SKM-1 (cell line): ENCODE measurements around the gene HLA-A.
"Not testable (repeated sequence)": the region's sequence is repeated elsewhere in the genome, so short reads cannot be mapped to it uniquely, and the experiment has no call there.

Source experiments
- DNase-seq: peaks from one replicate; lab custom pipeline; 2025; ENCODE audit not compliant: unreplicated experiment; lab: John Stamatoyannopoulos, UW

HLA-A gene

GRCh38 chr6:29959467-29959866 is 17.1 kb downstream of the HLA-A start:
- no peak for DNase-seq

GRCh38 chr6:29961966-29962365 is 19.6 kb downstream of the HLA-A start:
- no peak for DNase-seq

DNA sequence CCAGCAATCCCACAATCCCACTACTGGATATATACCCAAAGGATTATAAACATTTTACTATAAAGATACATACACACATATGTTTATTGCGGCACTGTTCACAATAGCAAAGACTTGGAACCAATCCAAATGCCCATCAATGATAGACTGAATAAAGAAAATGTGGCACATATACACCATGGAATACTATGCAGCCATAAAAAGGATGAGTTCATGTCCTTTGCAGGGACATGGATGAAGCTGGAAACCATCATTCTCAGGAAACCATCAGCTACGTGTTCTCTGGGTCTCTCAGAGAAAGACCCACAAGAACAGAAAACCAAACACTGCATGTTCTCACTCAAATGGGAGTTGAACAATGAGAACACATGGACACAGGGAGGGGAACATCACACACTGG is 21.4 kb downstream of the HLA-A start:
- DNase-seq: not testable (repeated sequence)

- no peak for DNase-seq
These were observed 22.2 kb downstream of the HLA-A start for GRCh38 chr6:29964518-29964886.

DNA sequence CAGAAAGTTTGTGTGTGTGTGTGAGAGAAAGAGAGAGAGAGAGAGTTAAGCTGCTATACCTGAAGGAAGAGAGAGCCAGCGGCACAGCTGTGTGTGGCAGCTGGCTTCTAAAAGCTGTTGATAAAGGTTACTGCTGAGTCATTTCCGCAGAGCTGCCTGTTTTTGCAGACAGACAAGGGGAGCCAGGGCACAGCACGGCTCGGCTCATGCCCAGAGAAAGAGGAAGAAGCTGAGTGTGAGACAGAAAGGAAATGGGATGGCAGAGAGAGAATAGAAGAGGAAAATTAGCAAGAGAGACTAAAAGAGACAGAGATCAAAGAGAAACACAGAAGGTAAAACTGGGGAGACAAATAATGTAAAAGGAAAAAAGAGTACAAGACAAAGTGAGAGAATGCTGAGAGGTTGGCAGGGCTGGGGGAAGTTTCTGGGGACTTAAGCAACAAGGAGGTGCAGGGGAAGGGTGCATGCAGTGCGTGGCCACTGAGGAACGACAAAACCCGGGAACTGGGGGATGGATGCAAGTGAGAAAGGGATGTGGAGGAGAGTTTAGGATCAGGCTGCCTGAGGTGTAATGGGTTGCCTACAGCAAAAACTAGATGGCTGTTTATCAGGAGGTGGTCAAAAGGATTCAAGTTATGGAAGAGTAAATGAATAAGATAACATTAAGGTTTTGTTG is 22.7 kb downstream of the HLA-A start:
- DNase-seq: peak; percentile 80

DNA sequence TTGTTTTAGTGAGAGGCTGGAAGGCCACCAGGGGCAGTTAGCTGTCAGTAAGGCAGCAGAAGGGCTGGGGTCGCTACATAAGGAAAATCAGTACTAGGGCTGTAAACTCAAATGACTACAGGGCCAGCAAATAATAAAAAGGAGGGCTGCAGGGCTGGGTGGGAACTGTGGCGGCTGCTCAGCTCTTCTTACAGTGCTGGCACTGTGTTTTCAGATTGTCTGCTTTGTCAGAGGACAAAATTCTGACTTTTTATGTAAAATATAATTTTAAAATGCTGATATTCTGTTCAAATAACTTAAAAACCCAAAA is 23.2 kb downstream of the HLA-A start:
- DNase-seq: no peak

- peak; percentile 42 for DNase-seq
These were observed 23.7 kb downstream of the HLA-A start for GRCh38 chr6:29965873-29966601.

DNA sequence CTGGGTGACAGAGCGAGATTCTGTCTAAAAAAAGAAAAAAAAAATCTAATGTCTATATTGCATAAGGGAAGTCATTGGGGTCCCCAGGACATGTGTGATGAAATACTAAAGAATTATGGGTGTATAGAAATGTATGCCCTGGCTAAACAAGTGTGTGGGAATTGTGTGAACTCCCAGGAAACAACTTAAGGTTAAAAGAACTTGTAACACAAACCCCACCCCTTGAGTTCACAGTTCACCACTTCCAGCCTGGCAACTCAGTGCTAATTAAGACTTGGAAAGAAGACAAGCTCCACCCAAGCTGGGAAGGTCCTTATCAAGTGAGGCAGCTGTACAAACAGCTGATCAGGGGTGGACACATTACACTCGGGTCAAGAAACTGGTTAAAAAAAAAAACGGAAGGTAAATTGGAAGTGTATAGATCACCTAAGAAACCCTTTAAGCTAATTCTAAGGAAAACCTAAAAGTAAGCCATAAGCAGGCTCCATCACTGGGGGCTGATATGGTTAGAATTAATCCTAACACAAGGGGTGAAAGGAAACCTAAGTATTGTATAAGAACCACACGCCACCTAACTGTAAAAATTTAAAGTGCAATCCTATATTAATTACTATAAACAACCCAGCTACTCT is 25.2 kb downstream of the HLA-A start:
- DNase-seq: no peak

- DNase-seq: no peak
These were observed 25.8 kb downstream of the HLA-A start for GRCh38 chr6:29968130-29968529.

- DNase-seq: no peak
These were observed 26.6 kb downstream of the HLA-A start for GRCh38 chr6:29968905-29969304.

- no peak for DNase-seq
These were observed 28.4 kb downstream of the HLA-A start for GRCh38 chr6:29970711-29971110.

- DNase-seq: no peak
These were observed 32.7 kb downstream of the HLA-A start for GRCh38 chr6:29974901-29975560.

DNA sequence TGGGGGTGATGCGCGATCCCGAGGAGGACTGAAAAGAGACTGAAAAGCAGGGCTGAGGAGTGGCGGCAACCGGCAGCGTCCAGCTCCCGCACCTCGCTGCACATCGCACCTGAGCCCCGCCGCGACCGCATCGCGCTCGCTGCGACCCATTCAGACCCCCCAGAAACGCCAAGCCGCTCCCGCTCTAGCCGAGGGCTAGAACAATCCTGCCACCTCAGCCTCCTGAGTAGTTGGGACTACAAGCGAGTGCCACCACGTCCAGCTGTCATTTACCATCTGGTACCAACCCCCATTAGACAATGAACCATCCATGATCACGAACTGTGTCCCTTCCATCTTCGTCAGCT is 33.2 kb downstream of the HLA-A start:
- DNase-seq: no peak

GRCh38 chr6:29976253-29976587 is 33.9 kb downstream of the HLA-A start:
- DNase-seq: no peak

- peak; percentile 8 for DNase-seq
These were observed 34.5 kb downstream of the HLA-A start for GRCh38 chr6:29976588-29977424.

GRCh38 chr6:29977425-29977727 is 35.0 kb downstream of the HLA-A start:
- no peak for DNase-seq

- DNase-seq: not testable (repeated sequence)
These were observed 37.7 kb downstream of the HLA-A start for GRCh38 chr6:29980013-29980412.

GRCh38 chr6:29980511-29980910 is 38.2 kb downstream of the HLA-A start:
- no peak for DNase-seq

DNA sequence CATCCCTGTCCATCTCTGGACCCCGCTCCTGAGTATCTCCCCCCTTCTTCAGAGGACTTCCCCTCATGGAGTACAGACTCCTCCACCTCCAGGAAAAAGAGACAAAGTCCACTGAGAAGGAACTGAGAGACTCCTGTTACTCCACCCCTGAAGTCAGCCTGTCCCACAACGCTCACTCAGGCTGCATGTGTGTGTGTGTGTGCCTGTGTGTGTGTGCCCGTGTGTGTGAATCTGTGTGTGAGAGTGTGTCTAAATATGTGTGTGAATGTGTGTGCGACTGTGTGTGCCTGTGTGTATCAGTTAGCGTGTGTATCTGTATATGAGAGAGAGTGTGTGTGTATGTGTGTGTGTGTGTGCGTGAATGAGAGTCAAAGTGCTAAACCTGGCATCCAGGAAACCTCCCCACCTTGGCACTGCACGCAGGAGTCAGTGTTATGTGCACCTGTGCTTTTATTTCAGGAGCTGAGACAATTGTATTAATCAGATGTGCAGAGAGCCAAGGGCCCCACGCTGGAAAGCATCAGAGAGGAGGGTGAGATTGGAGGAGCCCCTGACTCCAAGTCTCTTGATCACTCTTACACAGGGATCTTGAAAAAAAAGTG is 39.0 kb downstream of the HLA-A start:
- DNase-seq: no peak

- DNase-seq: peak; percentile 16
These were observed 39.8 kb downstream of the HLA-A start for GRCh38 chr6:29982097-29982496.

GRCh38 chr6:29984232-29984631 is 41.9 kb downstream of the HLA-A start:
- DNase-seq: no peak
